ENCODE measurements around the gene ANKRD12.

DNA sequence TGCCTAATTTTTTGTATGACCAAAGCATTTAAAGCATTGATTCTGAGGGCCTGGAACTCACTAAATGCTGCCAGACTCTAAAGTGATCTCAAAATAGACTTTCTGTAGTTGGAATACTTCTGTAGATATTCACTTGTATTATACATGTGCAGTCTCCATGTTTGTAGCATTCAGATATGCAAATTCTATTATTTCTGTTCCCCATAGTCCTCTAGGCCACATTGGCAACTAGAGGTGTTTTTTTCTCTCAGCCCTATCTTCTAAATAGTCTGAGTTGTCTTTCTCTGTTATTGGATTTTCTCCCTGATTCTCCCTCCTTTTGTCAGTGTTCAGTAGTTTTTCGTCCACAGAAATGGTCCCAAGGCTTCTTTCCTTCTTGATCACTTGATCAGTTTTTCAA lies 38.5 kb downstream of the ANKRD12 start:
- TF ChIP-seq, protein P1, sequence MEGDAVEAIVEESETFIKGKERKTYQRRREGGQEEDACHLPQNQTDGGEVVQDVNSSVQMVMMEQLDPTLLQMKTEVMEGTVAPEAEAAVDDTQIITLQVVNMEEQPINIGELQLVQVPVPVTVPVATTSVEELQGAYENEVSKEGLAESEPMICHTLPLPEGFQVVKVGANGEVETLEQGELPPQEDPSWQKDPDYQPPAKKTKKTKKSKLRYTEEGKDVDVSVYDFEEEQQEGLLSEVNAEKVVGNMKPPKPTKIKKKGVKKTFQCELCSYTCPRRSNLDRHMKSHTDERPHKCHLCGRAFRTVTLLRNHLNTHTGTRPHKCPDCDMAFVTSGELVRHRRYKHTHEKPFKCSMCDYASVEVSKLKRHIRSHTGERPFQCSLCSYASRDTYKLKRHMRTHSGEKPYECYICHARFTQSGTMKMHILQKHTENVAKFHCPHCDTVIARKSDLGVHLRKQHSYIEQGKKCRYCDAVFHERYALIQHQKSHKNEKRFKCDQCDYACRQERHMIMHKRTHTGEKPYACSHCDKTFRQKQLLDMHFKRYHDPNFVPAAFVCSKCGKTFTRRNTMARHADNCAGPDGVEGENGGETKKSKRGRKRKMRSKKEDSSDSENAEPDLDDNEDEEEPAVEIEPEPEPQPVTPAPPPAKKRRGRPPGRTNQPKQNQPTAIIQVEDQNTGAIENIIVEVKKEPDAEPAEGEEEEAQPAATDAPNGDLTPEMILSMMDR (IDR thresholded peaks at IDR 0.05) = no peak
- no peak for TF ChIP-seq ZFX (IDR thresholded peaks at IDR 0.05; ENCODE audit: borderline replicate concordance)

Measured in 22Rv1 (cell line).